ENCODE data around the gene ASB1.

ASB1 gene

GRCh38 chr2:238445409-238446190 is 18.9 kb downstream of the ASB1 start:
- DNase-seq (ENCODE audit: low read depth) = no peak

- DNase-seq (ENCODE audit: low read depth) = no peak
Measured at GRCh38 chr2:238446371-238446770, 19.6 kb downstream of the ASB1 start.

DNA sequence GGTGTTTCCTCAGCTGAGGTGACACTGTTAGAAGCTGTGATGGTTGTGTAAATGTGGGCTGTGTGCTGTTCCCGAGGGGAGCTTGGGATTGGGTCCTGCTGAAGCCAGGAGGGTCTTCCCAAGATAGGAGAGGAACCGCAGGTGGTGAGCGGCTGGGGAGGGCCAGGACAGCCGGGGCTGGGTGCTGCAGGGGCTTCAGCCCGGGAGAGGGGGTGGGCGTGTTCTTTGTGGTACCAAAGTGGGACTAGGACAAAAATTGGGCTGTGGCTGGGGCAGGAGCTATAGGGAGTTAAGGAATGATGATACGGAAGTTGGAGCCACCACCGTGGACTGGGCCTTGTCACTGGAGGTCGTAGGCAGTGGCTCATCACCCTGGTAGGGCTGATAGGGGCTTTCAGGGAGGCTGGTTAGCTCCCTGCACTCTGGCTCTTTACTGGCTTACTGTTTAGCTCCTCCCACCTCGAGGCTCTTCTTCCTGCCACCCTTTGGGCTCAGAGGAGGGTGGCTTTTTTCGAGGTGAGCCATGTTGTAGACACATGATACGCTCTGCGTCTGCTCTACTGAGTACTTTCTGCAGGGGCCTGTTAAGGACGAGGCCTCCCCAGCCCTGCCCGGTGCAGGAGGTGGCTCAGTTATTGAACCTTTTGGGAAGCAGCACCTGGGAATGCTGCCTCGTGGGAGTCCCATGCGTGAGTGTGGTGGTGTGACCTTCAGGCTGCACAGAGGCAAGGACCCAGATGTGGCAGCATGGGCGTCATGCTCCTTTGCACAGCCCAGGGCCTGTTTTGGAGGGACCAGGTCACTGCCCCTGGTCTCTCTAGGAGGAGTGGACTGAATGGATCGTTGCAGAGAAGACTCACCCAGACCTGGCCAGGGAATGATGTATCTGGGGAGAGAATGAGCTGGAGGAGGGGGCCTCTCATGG is 21.6 kb downstream of the ASB1 start:
- no peak for DNase-seq (ENCODE audit: low read depth)

DNA sequence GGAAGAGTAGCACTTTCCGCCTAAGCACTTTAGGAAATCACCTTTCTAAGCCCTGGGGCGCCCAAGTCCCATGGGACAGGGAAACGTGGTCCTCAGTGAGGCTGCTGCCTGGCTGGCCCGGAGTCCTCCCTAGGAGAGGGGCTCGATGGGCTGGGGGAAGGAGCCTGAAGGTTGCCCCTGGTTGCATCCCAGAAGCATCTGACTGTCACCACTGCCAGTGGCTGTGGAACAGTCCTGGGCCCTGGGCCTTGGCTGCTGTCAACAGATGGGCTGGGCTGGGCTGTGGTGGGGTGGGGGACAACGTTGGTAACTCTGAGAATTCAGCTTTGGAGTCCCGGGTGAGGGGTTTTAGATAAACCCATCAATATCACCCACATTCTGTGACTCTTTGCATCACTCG is 22.5 kb downstream of the ASB1 start:
- no peak for DNase-seq (ENCODE audit: low read depth)

DNA sequence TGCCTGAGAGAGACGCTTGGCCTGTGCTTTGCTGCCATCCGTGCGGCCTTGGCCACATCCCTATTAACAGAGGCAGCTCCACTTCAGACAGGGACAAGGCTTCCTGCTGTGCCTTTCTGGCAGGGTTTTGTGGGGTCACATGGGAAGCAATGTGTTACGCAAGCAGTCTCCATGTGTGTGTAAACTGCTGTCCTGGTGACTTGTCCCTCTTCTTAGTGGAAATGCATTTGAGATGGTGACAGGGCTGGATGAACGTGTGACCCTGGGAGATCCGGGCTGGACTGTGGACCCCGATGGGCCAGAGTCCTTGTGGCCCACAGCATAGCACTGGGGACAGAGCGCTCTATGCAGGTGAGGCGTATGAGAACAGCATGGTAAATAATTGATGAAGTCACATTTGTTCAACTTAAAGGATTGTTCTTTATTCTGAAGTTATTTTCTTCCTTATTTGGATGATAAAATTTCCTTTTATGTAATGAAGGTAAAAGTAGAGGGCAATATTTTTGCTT is 23.2 kb downstream of the ASB1 start:
- peak; percentile 24 for DNase-seq (ENCODE audit: low read depth)

- no peak for DNase-seq (ENCODE audit: low read depth)
Measured at GRCh38 chr2:238450440-238450861, 23.7 kb downstream of the ASB1 start.

DNA sequence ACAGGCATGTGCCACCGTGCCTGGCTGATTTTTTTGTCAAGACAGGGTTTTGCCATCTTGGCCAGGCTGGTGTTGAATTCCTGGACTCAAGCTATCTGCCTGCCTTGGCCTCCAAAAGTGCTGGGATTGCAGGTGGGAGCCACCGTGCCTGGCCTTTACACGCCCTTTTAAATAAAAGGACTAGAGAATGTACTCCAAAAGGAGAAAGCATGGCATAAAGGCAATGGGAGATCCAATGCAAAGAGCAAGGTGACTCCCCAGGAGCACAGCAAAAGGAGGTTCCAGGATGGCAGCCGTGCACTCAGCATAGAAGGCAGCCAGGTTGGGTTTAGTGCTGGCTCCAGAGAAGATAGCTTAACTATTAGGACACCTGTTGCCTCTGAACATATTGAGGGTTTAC is 27.1 kb downstream of the ASB1 start:
- DNase-seq (ENCODE audit: low read depth) = no peak

GRCh38 chr2:238456449-238456848 is 29.7 kb downstream of the ASB1 start:
- DNase-seq (ENCODE audit: low read depth) = no peak

DNA sequence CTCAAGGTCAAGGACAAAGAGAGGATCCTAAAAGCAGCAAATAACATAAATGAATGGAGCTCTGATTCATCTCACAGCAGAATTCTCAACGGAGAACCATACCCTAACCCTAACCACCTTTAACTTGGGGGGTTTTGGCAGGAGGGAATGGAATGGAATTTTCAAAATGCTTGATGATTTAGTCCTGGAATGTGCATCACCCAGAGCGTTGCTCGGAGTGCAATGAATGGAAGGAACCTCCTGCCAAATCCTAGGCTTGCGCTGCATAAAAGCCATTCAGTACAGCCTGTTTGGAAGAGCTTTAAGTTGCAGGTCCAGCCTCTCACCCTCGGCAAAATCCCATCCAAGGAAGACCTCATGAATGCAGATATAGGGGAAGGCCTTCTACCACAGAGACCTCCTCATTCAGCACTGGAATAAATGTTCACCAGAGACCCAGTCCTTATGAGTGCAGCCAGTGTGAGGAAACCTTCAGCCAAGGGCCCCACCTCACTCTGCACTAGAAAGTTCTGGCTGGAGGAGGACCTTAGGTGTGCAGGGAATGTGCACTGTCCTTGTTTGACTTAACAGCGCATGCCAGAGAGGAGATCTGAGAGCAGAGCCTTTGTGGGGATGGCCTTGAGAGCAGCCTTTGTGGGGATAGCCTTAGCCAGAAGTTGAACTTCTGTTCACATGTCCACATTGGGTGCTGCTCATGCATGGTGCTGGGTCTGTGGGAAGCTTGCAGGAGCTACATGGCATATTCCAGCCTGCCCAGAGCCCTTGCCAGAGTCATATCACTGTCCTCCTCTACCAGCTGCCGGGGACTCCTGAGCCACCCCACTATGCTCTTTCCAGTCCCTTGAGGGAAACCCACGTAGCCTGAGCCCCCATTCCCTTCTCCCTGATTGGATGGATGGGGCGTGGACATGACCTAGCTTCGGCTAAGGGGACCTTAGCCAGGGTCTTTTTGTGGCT is 30.5 kb downstream of the ASB1 start:
- DNase-seq (ENCODE audit: low read depth) = no peak

- DNase-seq (ENCODE audit: low read depth) = no peak
Measured at GRCh38 chr2:238457927-238458324, 31.2 kb downstream of the ASB1 start.

GRCh38 chr2:238458651-238459050 is 31.9 kb downstream of the ASB1 start:
- peak; percentile 25 for DNase-seq (ENCODE audit: low read depth)

- DNase-seq (ENCODE audit: low read depth) = peak; percentile 97
Measured at GRCh38 chr2:238459081-238459629, 32.4 kb downstream of the ASB1 start.

DNA sequence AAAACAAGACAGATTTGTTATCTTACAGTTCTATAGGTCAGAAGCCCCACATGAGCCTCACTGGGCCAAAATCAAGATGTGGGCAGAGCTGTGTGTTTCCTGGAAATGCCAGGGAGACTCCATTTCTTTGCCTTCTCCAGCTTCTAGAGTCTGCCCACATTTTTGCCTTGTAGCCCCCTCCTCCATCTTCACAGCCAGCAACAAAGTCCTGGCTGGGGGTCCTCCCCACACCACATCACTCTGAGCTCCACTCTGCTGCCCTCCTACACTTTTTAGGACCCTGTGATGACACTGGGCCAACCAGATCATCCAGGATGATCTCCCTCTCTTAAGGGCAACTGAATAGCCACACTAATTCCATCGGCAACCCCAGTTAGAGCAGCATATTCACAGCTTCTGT is 34.3 kb downstream of the ASB1 start:
- no peak for DNase-seq (ENCODE audit: low read depth)

DNA sequence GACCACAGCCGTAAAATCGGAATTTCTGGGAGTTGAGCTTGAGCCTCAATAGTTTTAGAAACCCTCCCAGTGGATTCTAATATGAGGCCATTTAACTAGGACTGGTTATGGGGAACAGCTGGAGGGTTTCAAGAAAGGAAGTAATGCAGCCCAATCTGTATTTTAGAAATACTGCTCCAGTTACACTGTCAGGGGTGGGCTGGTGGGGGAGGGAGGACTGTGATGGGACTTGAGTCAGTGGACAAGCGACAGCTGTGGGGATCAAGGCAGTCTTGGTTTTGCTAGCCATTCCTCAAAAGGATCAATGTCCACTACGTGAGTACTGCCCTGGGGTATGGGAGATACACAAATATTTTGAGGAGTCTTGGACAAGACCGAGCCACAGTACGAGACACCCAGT is 34.8 kb downstream of the ASB1 start:
- DNase-seq (ENCODE audit: low read depth) = no peak

- DNase-seq (ENCODE audit: low read depth) = no peak
Measured at GRCh38 chr2:238461916-238462315, 35.2 kb downstream of the ASB1 start.

DNA sequence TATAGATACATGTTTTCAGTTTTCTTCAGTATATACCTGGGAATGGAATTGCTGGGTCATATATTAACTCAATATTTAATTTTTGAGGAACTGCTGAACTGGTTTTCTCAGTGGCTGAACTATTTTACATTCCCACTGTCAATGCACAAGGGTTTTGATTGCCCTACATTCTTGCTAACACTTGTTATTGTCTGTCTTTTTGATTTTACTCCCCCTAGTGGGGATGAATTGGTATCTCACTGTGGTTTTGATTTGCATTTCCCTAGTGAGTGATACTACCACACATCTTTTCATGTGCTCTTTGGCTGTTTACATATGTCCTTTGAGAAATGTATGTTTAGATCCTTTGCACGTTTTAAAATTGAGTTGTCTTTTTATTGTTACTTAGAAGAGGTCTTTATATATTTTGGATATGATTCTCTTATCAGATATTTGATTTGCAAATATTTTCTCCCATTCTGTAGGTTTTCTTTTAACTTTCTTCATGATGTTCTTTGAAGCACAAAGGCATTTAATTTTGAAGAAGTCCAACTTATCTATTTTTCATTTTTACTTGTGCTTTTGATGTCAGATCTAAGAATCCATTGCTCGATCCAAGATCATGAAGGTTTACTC is 36.2 kb downstream of the ASB1 start:
- no peak for DNase-seq (ENCODE audit: low read depth)

DNA sequence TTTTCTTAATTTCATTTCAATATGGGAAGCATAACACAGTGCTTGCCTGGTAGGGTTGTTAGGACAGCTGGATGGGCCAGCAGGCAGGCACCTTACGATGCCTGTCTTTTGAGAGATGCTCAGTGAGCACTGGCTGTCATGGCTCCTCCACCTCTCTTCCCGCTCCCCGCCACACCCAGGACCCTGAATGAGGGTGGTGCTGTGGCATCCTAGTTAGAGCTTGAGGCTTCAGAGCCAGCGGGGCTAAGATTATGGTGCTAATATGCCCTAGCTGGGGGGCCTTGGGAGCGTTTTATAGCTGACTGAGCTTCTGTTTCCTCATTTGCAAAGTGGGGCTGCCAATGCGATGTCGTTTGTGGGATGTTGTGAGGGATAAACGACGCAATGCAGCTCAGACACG is 37.7 kb downstream of the ASB1 start:
- no peak for DNase-seq (ENCODE audit: low read depth)

- no peak for DNase-seq (ENCODE audit: low read depth)
Measured at GRCh38 chr2:238465487-238466242, 38.9 kb downstream of the ASB1 start.

DNA sequence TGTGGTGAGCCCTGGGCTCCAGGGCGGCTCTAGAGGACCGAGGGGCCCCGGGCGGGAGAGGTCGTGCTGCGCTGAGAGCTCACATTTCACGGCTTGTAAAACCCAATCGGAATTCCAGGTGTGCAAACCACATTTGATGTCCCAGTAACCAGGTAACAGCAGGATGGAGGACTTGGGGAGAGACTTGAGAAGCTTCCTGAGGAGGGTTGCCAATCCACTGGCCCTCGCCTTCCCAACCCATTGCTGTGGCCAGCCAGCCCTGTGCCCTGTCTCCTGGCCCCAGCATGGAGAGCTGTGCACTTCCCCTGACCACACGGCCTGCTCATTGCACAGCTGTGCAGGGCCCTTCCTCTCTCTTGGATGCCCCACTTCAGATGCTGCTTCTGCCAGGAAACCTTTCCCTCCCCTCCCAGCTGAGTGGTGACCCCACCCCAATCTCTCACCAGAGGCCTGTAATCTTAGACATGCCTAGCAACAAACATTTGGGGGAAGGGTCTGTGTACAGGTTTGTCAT is 39.6 kb downstream of the ASB1 start:
- no peak for DNase-seq (ENCODE audit: low read depth)

DNA sequence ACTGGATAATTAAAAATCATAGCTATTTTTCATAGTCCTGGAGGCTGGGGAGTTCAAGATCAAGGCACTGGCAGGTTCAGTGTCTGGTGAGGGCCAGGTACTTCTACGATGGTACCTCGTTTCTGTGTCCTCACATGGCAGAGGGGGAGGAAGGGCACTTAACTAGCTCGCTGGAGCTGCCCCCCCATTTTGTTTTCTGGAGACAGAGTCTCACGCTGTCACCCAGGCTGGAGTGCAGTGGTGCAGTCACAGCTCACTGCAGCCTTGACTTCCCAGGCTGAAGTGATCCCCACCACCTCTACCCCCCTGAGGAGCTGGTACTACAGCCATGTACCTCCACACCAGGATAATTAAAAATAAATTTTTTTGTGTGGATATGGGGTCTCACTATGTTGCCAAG is 40.3 kb downstream of the ASB1 start:
- no peak for DNase-seq (ENCODE audit: low read depth)
